ENCODE measurements around the gene ATP2B2.

Gene ATP2B2

DNA sequence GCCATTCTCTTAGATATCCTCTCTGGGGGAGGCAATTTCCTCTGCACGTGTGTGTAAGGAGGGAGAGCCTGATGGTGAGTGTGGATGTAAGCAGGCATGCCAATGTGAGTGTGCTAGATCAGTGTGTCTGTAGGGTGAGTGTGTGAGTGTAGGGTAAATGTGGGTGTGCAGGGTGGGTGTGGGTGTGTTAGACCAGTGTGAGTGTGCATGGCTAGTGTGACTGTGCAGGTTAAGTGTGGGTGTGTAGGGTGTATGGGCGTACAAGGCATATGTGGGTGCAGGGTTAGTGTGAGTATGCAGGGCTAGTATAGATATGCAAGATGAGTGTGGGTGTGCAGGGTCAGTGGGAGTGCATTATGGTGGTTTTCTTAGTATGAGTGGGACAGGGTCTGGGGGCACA, 48.4 kb downstream of the ATP2B2 start:
- H3K4me2 ChIP-seq (ENCODE audit: low read length) = no peak overlapping the region
- no peak overlapping the region for H3K4me3 ChIP-seq (ENCODE audit: low read length)
- H2BK120ac ChIP-seq (ENCODE audit: low read depth, low read length) = no peak overlapping the region

DNA sequence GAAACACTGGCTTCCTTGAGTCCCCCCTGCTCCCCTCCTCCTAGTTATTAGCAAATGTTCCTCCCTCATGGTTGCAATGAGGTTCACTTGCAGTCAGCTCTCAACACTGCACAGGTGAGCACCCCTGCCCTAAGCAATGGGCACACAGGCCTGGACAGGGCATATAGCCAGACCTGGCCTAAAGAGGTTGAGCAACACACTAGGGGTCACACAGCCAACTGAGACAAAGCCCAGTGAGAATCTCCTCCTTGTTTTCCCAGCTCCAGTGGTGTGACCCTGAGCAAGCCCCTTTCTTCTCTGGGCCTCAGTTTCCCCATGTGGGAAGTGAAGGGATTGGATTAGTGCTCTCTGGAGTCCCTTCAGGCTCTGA, 49.9 kb downstream of the ATP2B2 start:
- H4K5ac ChIP-seq (ENCODE audit: low read length) = no peak overlapping the region
- H3K18ac ChIP-seq (ENCODE audit: low read length) = no peak overlapping the region
- no peaks in the 10 kb centered on the region for H3K27me3 ChIP-seq (ENCODE audit: insufficient read depth, low read length, poor library complexity)
- no peak overlapping the region for H3K27ac ChIP-seq (ENCODE audit: low read depth, low read length)
- no peak overlapping the region for H2BK5ac ChIP-seq (ENCODE audit: low read length)
- H2AK5ac ChIP-seq (ENCODE audit: low read length) = no peak overlapping the region
- H3K36me3 ChIP-seq (ENCODE audit: control insufficient read depth, insufficient read depth, low read length) = no peaks in the 10 kb centered on the region
- no peak overlapping the region for H3K4me2 ChIP-seq (ENCODE audit: low read length)
- H3K4me1 ChIP-seq (ENCODE audit: control insufficient read depth, low read depth, low read length) = no peaks in the 10 kb centered on the region
- H3K23ac ChIP-seq (ENCODE audit: low read length) = no peak overlapping the region
- no peaks in the 10 kb centered on the region for H3K79me2 ChIP-seq (ENCODE audit: control insufficient read depth, insufficient read depth, low read length)
- H2BK120ac ChIP-seq (ENCODE audit: low read depth, low read length) = no peak overlapping the region
- no peak overlapping the region for H3K56ac ChIP-seq (ENCODE audit: low read length)
- H2BK15ac ChIP-seq (replicated peaks; ENCODE audit: low read depth) = no peak overlapping the region
- no peak overlapping the region for H3K4ac ChIP-seq (ENCODE audit: low read depth, low read length)
- H3K79me1 ChIP-seq (ENCODE audit: low read length) = no peaks in the 10 kb centered on the region
- H4K8ac ChIP-seq (ENCODE audit: low read depth, low read length) = no peak overlapping the region
- no peak overlapping the region for H3K4me3 ChIP-seq (ENCODE audit: low read length)
- DNase-seq = no peak
- H3K9ac ChIP-seq (ENCODE audit: low read length) = no peak overlapping the region

More for the DNA sequence above, 48.4 kb downstream of the ATP2B2 start:
- no peak overlapping the region for H3K4ac ChIP-seq (ENCODE audit: low read depth, low read length)
- no peaks in the 10 kb centered on the region for H3K36me3 ChIP-seq (ENCODE audit: control insufficient read depth, insufficient read depth, low read length)
- no peak overlapping the region for H4K8ac ChIP-seq (ENCODE audit: low read depth, low read length)
- H4K5ac ChIP-seq (ENCODE audit: low read length) = no peak overlapping the region
- H2BK15ac ChIP-seq (replicated peaks; ENCODE audit: low read depth) = no peak overlapping the region
- H3K56ac ChIP-seq (ENCODE audit: low read length) = no peak overlapping the region
- DNase-seq = no peak
- no peak overlapping the region for H2AK5ac ChIP-seq (ENCODE audit: low read length)
- H3K4me1 ChIP-seq (ENCODE audit: control insufficient read depth, low read depth, low read length) = no peaks in the 10 kb centered on the region
- H3K27ac ChIP-seq (ENCODE audit: low read depth, low read length) = no peak overlapping the region
- H3K27me3 ChIP-seq (ENCODE audit: insufficient read depth, low read length, poor library complexity) = no peaks in the 10 kb centered on the region
- WGBS (ENCODE audit: extremely low coverage, insufficient coverage, low lambda C conversion rate) = no CpG with 5 or more reads among the region's 2 CpGs
- no peaks in the 10 kb centered on the region for H3K79me1 ChIP-seq (ENCODE audit: low read length)
- no peaks in the 10 kb centered on the region for H3K79me2 ChIP-seq (ENCODE audit: control insufficient read depth, insufficient read depth, low read length)
- H3K9ac ChIP-seq (ENCODE audit: low read length) = no peak overlapping the region
- no peak overlapping the region for H3K18ac ChIP-seq (ENCODE audit: low read length)
- no peak overlapping the region for H2BK5ac ChIP-seq (ENCODE audit: low read length)
- H3K23ac ChIP-seq (ENCODE audit: low read length) = no peak overlapping the region

DNA sequence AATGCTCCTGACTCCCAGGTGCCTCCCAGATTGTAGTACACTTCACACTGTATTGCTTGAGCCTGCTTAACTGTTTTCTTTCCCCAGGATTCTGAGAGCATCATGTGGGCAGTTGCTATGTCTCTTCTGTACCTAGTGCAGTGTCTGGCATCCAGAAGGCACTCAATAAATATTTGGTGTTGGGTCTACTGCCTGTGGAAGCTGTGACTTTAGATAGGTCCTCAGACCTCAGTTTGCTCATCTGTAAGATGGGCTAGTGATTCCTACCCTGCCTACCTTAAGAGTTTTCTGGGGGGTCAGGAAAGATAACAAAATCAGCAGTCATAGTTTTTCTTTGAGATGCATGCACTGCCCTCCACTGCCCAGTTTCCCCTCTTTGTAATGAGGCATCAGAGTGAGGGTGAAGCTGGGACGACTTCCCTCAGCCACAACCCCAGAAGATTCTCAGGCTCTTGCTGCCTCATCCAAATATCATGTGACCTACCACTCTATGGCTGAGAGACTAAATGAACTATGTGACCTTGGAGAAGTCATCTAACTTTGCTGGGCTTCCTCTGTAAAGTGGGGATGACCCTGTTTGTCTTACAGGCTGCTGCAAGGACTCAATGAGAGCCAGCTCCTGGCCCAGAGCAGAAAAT, 50.4 kb downstream of the ATP2B2 start:
- Histone ChIP-seq H2BK15ac (replicated peaks; ENCODE audit: low read depth) (no peak overlapping the region), H3K79me1 (ENCODE audit: low read length) (no peaks in the 10 kb centered on the region), H4K5ac (ENCODE audit: low read length) (no peak overlapping the region), H3K9ac (ENCODE audit: low read length) (no peak overlapping the region), H4K8ac (ENCODE audit: low read depth, low read length) (no peak overlapping the region), H3K27me3 (ENCODE audit: insufficient read depth, low read length, poor library complexity) (no peaks in the 10 kb centered on the region), H3K4me3 (ENCODE audit: low read length) (no peak overlapping the region), H2BK5ac (ENCODE audit: low read length) (no peak overlapping the region), H3K18ac (ENCODE audit: low read length) (no peak overlapping the region), H3K27ac (ENCODE audit: low read depth, low read length) (no peak overlapping the region), H3K56ac (ENCODE audit: low read length) (no peak overlapping the region), H2AK5ac (ENCODE audit: low read length) (no peak overlapping the region), H3K79me2 (ENCODE audit: control insufficient read depth, insufficient read depth, low read length) (no peaks in the 10 kb centered on the region), H2BK120ac (ENCODE audit: low read depth, low read length) (no peak overlapping the region), H3K23ac (ENCODE audit: low read length) (no peak overlapping the region), H3K4me2 (ENCODE audit: low read length) (no peak overlapping the region), H3K4ac (ENCODE audit: low read depth, low read length) (no peak overlapping the region), H3K4me1 (ENCODE audit: control insufficient read depth, low read depth, low read length) (no peaks in the 10 kb centered on the region), H3K36me3 (ENCODE audit: control insufficient read depth, insufficient read depth, low read length) (no peaks in the 10 kb centered on the region)
- WGBS (ENCODE audit: extremely low coverage, insufficient coverage, low lambda C conversion rate) = no CpG with 5 or more reads among the region's 1 CpG
- no peak for DNase-seq

DNA sequence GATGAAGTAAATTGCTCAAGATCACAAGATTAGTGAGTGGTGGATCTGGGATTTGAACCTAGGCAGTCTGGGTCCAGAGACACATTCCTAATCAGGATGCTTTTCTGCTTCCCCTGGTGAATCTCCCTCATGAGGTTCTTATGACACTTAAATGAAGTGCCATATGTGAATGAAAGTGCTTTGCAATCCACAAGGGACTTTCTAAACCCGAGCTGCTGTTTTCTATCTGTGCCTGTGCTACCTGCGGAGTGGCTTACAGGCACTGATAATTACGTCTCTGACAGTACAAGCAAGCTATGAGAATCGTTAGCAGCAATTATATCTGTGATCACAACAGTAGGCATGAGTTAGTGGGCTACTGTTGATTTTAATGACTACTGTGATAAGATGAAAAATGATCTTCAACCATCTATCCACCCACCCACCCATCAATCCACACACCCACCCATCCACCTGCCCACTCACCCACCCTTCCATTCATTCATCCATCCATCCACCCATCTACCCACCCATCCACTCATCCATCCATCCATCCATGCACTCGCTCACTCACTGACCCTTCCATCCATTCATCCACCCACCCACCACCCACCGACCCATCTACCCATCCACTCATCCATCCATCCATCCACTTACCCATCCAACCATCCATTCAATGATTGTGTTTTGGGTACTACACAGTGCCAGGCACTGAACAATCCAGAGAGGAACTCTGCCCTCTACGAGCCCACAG, 51.8 kb downstream of the ATP2B2 start:
- Histone ChIP-seq H2BK15ac (replicated peaks; ENCODE audit: low read depth) (no peak overlapping the region), H3K79me2 (ENCODE audit: control insufficient read depth, insufficient read depth, low read length) (no peaks in the 10 kb centered on the region), H2BK5ac (ENCODE audit: low read length) (no peak overlapping the region), H3K4me2 (ENCODE audit: low read length) (no peak overlapping the region), H3K4ac (ENCODE audit: low read depth, low read length) (no peak overlapping the region), H3K9ac (ENCODE audit: low read length) (no peak overlapping the region), H2BK120ac (ENCODE audit: low read depth, low read length) (no peak overlapping the region), H3K4me3 (ENCODE audit: low read length) (no peak overlapping the region), H3K36me3 (ENCODE audit: control insufficient read depth, insufficient read depth, low read length) (no peaks in the 10 kb centered on the region), H3K18ac (ENCODE audit: low read length) (no peak overlapping the region), H4K5ac (ENCODE audit: low read length) (no peak overlapping the region), H2AK5ac (ENCODE audit: low read length) (no peak overlapping the region), H4K8ac (ENCODE audit: low read depth, low read length) (no peak overlapping the region), H3K56ac (ENCODE audit: low read length) (no peak overlapping the region), H3K27me3 (ENCODE audit: insufficient read depth, low read length, poor library complexity) (no peaks in the 10 kb centered on the region), H3K27ac (ENCODE audit: low read depth, low read length) (no peak overlapping the region), H3K23ac (ENCODE audit: low read length) (no peak overlapping the region), H3K4me1 (ENCODE audit: control insufficient read depth, low read depth, low read length) (no peaks in the 10 kb centered on the region), H3K79me1 (ENCODE audit: low read length) (no peaks in the 10 kb centered on the region)
- no peak for DNase-seq
- no CpG with 5 or more reads among the region's 7 CpGs for WGBS (ENCODE audit: extremely low coverage, insufficient coverage, low lambda C conversion rate)

DNA sequence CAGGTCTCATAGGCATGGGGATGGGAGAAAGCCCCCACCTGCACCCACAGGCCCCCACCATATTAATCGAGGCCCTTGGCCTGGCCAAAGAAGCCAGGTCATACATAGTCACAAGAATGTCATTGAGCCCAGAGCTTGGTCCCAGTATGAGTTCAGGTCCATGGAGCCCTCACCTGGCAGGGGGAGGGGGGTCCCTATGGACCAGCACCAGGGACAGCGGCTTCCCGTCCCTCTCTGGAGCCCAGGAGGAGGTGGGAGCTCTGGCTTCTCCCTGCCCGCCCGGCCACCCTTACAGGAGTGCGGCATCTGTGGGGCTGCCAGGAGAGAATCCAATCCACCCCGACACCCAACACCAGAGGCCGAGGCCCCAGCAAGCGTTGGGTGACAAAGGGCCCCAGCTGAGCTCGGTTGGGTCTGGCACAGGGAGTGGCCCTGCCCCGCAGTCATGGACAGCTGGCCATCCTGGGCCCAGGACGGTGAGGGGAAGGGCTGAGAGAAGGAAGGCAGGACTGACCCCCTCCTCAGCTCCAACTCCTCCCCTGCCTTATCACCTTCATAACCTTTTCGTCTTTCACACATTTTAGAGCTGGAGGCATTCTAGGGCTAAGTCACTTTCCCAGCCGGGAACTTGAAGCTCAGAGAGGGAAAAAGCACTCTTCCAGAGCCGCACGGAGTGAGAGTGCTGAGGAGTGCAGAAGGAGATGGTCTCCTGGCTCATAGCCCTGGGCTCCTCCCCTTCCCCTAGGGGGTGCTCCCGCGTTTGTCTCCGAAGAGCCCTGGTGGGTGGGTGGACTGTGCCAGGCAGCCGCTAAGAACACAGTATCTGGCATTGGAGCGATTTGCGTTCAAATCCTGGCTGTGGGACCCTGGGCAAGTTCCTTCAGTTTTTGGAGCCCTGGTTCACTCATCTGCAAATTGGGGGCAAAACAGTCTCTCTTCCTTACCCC, 54.6 kb downstream of the ATP2B2 start:
- no peak for DNase-seq
- H2AK5ac ChIP-seq (ENCODE audit: low read length) = no peak overlapping the region

More for the DNA sequence above, 54.6 kb downstream of the ATP2B2 start:
- Histone ChIP-seq H3K27me3 (ENCODE audit: insufficient read depth, low read length, poor library complexity) (no peaks in the 10 kb centered on the region), H3K79me2 (ENCODE audit: control insufficient read depth, insufficient read depth, low read length) (no peaks in the 10 kb centered on the region), H3K18ac (ENCODE audit: low read length) (no peak overlapping the region), H4K8ac (ENCODE audit: low read depth, low read length) (no peak overlapping the region), H3K23ac (ENCODE audit: low read length) (no peak overlapping the region), H2BK5ac (ENCODE audit: low read length) (no peak overlapping the region), H3K27ac (ENCODE audit: low read depth, low read length) (no peak overlapping the region), H3K4me1 (ENCODE audit: control insufficient read depth, low read depth, low read length) (peaks cover 2% of the 10 kb centered on the region), H3K56ac (ENCODE audit: low read length) (no peak overlapping the region), H3K36me3 (ENCODE audit: control insufficient read depth, insufficient read depth, low read length) (no peaks in the 10 kb centered on the region), H3K4ac (ENCODE audit: low read depth, low read length) (no peak overlapping the region), H3K4me3 (ENCODE audit: low read length) (no peak overlapping the region), H4K5ac (ENCODE audit: low read length) (no peak overlapping the region), H3K4me2 (ENCODE audit: low read length) (no peak overlapping the region), H2BK15ac (replicated peaks; ENCODE audit: low read depth) (no peak overlapping the region), H3K79me1 (ENCODE audit: low read length) (no peaks in the 10 kb centered on the region), H3K9ac (ENCODE audit: low read length) (no peak overlapping the region), H2BK120ac (ENCODE audit: low read depth, low read length) (no peak overlapping the region)
- WGBS (ENCODE audit: extremely low coverage, insufficient coverage, low lambda C conversion rate) = no CpG with 5 or more reads among the region's 22 CpGs

Data from mesendoderm (in vitro differentiated cells).